GM21423 (cell line): ENCODE measurements around the gene GRM1.
"Not testable (repeated sequence)": the region's sequence is repeated elsewhere in the genome, so short reads cannot be mapped to it uniquely, and the experiment has no call there.

Experiments
- ATAC-seq: cut with Tn5 transposase; IDR thresholded peaks from one replicate; pipeline ENCODE4 v1.9.1; 2021; ENCODE audit warnings: mild to moderate bottlenecking, moderate library complexity; ENCODE audit not compliant: unreplicated experiment

Gene GRM1

DNA sequence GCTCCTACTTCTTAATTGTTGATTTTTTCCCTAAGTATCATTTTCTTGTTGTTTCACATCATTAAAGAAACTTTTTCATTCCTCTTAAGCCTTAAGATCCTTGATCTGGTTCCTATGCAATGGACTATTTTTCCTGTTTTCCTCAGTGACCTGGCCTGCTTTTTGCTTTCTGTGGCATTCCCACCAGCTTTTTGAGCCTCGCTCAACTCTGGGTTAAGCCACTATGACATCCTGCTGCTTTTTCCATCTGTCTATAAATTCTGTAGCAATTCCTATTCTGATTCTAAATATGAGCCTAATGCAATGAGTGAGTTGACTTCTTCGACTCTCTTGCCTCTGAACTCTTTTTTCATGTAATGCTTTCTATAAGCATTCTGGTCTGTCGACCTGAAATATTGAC is 160.3 kb downstream of the GRM1 start:
- ATAC-seq: no peak

DNA sequence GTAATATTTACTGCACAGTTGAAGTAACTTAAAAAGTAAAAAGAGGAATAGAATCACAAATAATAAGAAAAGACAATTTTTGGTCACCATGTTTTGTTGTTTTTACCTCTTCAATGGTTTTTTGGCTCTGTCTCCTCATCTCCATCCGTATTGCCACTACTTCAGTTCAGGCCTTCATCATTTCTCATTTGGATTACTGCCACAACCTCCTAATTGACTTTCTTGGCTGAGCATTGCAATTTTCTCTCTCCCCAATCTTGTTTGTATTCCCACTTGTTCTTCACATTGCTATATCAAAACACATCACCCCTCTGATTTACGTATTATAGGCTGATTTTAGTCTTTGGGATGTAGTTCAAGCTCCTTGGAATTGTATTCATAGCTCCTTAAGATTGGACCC is 161.7 kb downstream of the GRM1 start:
- ATAC-seq: no peak

DNA sequence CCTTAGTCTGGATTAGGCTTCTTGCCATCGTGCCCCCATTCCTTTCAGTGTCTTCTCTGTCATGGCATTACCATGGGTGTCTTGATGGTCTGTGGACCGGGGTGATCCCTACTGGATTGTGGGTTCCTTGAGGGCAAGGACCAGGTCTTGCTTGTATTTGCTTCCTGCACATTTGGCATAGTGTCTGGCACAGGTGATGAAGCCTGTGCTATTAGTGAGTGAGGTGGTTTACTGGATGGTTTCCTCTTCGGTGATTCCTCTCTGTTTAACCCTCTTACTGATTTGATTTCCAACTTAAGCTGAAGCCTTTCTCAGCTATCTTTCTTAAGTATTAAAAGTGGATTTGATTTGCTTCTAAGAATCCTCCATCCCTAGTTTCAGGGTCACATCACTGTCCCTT is 162.3 kb downstream of the GRM1 start:
- ATAC-seq: no peak

DNA sequence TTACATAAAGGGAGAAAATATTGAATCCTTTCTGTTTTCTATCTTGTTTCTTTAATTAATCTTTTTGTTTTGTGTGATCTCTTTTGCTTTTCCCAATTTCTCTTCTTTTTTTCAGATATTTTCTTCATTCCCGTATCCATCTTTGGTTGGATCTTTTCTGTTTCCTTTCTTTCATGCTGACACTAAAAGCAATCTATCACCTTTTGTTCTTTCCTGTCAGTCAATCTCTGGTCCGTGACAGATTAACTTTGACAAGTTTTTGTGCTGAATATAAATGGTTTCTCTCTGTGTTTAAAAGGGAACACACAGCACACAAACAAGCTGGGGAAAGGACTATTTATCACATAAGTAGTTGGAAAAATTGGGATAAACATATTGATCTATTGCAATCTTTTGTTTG is 162.8 kb downstream of the GRM1 start:
- ATAC-seq: no peak

DNA sequence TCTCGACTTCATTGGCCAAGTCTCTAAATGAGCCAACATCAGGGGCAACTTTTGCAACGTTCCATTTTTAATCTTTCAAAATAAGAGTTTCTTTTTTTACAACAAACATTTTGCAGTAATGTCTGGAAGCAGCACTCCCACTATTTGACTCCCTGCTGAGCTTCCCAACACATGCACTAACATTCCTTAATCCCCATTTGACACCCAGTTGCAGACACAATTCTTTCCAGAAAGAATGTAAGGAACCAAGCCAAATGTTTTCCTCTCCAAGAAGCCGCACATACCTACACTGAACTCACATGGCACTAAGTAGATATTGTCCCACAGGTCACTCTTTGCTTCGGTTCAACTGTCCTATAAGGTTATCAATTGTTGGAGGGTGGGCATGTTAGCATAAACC is 165.6 kb downstream of the GRM1 start:
- ATAC-seq: no peak

DNA sequence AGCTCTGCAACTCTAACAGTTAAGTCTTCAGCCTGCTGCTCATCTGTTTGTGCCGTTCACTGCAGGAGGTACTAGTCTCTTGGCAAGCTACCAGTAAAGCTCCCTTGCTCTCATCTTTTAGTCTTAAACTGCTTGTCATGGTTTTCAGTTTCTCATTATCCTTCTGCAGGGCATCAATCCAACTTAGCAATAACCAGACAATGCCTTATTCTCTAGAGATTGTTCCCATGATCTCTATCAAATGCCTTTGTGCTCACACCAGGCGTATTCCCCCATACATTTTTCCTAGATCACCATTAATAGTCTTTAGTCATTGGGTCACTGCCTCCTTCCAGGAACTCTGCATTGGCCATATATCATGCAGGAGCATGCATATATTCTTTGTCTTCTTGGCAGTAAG is 171.3 kb downstream of the GRM1 start:
- no peak for ATAC-seq

DNA sequence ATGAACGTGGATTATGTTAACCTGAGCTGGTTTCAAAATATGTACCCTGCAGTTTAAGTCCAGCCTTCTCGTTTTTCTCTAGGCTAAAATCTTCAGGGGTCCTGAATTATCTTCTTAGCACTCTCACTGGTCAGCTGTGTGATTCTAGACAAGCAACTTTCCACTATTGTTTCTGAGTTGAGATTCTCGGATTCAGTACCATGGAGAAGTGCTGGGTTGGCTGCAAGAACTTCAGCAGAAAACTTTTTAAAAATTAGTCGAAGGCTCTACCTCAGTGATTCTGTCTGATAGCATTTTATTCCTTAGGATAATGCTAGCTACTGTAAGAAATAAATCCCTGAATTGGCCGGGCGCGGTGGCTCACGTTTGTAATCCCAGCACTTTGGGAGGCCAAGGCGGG is 173.7 kb downstream of the GRM1 start:
- ATAC-seq: no peak

DNA sequence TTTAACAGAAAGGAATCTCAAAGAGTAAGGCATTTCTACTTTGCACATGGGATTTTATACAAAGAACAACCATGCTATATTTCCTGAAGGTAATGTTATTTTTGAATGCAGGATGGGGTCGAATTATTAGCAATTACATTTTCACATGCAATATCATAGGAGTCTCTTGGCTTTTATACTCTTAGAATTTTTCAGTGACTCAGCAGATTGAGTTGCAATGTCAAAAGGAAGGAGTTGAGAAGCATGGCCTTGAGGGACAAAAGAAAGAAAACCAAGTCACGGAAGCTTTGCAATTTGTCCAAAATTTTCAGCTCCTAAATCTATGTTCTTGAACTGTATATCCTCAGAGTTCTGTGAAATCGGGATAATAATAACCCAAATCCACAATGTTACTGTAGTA is 181.1 kb downstream of the GRM1 start:
- ATAC-seq: no peak

DNA sequence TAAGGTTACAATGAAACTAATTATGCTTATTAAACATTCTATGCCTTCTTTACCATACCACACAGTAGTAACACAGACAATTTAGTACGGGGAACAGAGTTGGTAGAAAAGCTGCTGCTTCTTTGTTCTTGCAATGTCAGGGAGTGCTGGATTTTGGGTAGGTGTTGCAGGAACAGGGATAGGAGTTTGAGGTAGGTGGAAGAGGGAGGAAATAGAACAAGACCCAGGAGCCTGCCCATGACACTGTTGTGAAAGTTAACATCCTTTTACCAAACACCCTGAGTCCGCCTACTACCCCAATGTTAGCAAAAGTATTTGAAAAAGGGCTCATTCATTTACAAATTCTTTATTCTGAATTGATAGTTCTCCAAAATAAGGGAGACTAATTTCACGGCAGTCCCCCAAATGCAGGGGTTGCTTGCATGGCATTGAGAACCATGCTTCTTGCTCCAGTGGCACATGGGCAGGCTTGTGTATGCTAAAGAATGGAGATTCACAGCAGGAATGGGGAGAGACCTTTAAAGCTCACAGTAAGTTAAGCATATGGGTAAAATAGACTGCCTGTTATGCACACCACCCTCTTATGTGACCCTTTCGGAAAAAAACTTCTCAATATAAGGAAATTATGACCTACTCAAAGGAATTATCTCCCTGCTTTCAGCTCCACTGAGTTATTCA is 181.7 kb downstream of the GRM1 start:
- ATAC-seq: no peak

DNA sequence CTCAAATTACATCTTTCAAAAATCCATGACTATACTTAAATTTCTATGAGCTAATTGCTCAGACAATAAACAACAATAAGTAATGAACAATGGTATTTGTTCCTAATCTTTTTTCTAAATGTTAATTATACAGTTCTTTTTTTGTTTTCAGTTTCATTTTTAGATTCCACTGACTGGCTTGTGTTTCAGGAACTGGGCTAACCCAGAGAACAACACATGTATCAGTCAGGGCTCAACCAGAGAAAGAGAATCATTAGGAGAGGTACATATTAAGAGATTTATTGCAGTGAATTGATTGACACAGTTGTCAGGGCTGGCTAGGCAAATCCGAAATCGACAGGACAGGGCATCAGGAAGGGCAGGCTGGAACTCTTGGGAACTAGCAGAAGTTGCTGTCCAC is 182.8 kb downstream of the GRM1 start:
- peak; percentile 57 for ATAC-seq

DNA sequence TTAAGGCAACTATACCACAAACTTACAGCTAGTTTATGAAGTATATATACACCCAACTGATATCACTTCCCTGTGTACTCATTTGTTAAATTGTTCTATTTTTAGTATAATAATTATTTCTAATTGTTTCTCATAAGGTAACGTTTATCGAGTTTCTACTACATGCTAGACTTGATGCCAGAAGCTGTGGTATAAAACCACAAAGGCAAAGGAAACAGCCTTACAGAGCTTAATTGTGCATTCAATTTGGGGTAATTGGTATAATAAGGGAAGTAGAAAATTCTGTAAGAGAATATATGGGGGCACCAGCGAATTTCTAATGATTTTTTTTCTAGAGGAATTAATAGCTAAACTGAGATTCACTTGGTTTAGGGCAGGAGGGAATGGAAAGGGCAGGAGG is 183.9 kb downstream of the GRM1 start:
- no peak for ATAC-seq

DNA sequence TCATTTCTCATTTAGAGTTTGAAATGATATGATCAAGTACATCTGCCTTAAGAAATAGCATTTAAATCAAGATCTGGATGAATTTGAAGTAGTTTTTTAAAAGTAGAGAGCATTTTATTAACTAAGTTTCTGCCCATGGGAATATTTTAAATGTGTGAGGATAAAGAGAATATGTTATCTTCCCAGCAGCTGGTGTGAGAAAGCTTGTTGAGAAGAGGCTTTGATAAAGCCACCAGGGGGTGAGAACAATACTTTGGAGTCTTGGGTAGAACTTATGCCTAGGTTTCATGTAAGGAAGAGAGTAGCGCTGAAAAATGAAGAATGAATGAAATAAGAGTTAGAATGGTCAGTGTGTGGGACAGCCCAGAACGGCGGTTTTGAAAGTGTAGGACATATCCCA is 190.2 kb downstream of the GRM1 start:
- no peak for ATAC-seq

DNA sequence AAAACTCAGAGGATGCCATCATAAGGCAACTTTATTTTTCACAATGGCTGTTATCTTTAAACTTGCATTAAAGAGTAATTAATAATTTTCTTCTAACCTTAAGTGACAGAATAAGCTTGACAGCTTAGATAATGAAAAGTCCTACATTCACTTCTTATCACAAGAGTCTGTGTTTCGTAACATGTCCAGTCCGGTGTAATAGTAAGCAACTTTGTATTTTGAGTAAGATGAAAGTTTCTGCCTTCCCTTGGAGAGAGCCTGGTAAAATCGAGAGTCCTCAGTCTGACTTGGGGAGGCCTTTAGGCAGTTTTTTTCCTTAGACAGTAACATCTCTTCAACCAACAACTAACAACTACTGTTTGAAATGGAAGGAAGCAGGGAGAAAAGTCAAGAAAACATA is 195.6 kb downstream of the GRM1 start:
- ATAC-seq: no peak

DNA sequence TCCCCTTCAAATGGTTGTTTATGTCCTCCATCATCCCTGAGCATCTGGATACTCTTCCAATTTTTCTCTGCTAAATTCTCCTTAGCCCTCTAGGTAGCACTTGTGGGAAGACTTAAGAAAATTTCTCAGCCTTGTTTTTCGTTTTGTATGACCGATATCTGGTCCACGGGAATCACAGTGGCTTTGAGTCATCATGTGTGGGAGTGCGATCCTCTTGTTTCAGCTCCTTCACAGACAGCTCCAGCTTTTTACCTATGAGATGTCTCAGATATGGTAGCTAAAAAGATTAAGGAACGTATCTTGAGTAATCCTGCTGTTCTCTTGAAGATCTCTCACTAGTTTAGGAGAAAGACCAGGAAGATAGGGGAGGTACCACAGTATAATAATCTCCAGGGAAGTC is 196.1 kb downstream of the GRM1 start:
- no peak for ATAC-seq

DNA sequence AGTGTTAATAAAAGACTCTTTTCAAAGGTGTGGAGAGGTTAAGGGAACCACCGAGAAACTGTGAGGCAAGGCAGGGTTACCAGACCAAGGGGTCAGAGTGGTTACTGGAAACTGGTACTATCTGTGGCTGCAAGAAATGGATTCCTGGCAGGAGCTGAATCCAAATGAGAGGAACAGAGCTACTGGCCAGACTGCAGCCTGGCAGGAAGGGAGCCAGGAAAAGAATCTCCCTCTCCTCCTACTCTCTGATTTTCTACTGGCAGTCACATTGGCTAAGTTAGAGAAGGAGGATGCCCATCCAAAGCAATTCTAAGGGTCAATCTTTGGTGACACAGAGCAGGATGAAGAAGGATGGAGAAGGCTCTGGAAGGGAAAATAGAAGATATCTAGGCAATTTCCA is 211.5 kb downstream of the GRM1 start:
- ATAC-seq: no peak

DNA sequence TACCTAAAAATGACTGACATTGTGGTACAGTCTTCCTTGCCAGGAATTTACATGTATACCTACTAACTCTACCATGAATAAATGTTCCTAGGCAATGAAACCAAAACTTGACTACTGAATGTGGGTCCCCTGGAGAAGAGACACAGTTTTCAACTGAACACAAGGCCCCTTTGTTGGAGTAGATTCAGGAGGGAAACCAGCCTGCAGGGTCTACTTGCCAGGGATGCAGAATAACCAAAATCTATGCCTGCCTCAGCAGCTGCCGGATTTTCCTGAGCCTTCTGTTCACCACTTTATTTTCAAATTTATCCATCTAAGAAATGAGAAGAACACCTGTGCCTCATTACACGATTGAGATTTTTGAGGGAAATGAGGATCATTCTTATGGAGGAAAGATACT is 211.9 kb downstream of the GRM1 start:
- no peak for ATAC-seq

DNA sequence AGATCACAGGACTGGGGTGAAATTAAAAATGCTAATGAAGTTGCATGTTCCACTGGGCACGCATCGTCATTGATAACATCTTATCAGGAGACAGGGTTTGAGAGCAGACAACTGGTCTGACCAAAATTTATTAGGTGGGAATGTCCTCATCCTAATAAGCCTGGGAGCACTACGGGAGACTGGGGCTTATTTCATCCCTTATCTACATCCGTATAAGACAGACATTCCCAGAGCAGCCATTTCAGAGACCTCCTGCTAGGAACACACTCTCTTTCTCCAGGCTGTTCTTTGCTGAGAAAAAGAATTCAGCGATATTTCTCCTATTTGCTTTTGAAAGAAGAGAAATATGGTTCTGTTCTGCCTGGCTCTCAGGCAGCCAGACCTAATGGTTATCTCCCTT is 214.8 kb downstream of the GRM1 start:
- not testable (repeated sequence) for ATAC-seq

DNA sequence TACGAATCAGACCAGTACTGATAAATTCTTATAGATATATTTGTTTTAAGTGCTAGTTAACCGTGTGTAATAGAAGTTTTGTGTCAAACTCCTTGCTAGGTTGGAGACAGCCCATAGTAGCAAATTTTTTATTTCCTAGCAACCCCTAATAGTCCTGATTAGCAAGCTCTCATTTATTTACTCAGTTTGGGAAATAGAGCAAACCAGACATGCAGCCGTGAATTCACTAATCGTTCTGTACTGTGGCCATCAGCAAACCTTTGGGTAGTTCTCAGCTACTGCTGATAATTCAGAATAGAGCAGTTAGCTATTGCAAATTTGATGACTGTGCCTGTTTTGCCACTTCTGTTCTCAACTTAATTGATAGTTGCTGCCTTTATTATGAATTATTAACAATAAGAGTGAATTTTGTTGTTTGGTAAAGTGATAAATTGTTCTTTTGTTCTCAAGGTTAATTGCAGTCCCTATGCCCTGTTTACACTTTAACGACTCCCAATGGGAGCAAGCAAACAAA is 215.8 kb downstream of the GRM1 start:
- no peak for ATAC-seq

DNA sequence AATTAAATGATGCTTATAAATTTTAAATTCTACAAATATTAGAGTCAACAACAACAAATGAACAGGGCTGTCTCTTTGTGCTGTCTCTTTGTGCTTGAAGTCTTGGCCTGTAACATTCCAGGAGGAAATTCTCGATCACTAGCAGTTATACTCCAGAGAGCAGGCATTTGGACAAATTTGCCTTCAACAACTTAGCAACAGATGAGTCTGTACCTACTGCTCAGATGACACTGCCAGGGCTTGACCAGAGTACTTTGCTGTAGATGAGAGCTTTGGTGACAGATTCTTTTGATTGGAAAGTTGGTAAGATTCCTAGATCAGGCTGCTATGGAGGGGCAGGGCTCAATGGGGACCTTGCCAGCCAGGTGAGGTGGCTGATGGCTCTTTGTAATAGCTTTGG is 217.2 kb downstream of the GRM1 start:
- no peak for ATAC-seq

DNA sequence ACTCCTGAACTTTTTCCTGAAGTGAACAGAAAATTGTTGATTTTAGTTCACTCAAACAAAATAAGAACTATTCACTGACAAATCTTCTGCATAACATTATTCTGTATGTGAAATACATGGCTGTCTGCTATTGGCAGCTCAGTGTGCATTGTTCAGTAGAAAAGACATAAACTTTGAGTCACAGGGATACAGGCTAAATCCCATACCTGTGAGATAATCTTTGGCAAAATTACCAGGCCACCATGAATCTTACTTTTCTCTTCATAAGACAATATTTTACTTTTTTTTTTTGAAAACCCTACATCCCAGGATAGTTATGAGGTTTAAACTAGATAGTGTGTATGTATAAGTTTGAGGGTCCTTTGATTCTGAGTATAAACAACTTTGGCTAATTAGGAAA is 224.8 kb downstream of the GRM1 start:
- ATAC-seq: no peak

DNA sequence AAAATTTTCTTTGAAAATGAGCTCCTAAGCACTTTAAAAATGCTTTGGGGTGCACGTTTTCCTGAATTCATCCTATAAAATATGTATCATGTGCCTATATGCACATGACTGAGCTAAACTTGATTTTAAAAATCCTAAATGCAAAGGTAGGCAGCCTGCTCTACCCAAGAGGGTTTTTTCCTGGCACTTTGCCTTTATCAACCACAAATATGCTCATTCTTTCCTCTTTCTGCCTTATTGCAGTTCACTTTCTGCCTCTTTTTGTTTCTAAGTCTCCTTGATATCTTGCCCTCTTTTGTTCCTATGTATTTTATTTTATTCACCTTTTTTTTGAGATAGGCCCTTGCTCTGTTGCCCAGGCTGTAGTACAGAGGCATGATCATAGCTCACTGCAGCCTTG is 229.3 kb downstream of the GRM1 start:
- ATAC-seq: no peak

DNA sequence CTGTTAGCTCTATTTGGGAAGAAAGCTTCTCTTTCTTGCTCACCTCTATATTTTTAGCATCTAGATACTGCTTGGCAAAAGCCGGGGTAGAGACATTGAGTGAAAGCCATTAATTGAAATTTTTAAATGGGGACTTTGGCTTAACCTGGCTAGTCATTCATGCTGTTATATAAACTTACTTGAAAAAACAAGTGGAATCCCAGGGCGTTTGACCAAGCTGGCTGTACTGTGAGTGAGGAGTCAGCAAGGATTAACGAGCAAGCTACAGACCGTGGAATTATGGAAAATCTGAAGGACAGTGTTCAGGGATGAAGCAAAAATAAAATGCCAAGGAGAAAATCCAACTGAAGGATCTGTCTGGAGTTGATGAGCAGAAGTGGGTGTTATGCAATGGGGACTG is 232.0 kb downstream of the GRM1 start:
- ATAC-seq: no peak

DNA sequence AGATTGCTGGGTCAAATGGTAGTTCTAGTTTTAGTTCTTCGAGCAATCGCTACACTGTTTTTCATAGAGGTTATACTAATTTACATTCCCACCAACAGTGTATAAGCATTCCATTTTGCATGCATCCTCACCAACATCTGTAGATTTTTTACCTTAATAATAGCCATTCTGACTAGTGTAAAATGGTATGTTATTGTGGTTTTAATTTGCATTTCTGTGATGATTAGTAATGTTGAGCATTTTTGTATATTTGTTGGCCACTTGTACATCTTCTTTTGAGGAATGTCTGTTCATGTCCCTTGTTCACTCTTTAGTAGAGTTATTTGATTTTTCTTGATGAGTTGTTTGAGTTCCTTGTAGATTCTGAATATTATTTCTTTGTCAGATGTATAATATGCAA is 236.2 kb downstream of the GRM1 start:
- no peak for ATAC-seq
